Astrocyte (in vitro differentiated cells and primary cell): ENCODE measurements around the gene GABARAPL2. TPM values are rescaled to one million over a fixed set of nuclear protein-coding genes. Genes with fewer than 3 reads are reported as not detected.

Experiments
- DNase-seq: peaks from one replicate; pipeline ENCODE4 v3.0.0-alpha.2; 2010; ENCODE audit warnings: low read depth
- FAIRE-seq: peaks from 2 replicates; lab custom pipeline; 2011; peaks lifted over from hg19 to GRCh38; lab: Jason Lieb, UNC
- H2AFZ ChIP-seq: 2 replicates; pipeline ENCODE4 v1.6.0; 2012; ENCODE audit warnings: low read depth, low read length, inconsistent platforms
- H3K27ac ChIP-seq: 2 replicates; pipeline ENCODE4 v1.5.1; 2011; ENCODE audit warnings: low read depth, low read length, inconsistent platforms
- H3K27me3 ChIP-seq: 2 replicates; pipeline ENCODE4 v1.6.0; 2011; ENCODE audit warnings: low read length, inconsistent platforms; ENCODE audit not compliant: insufficient read depth
- H3K36me3 ChIP-seq: 2 replicates; pipeline ENCODE4 v1.5.1; 2011; ENCODE audit warnings: low read length, inconsistent platforms; ENCODE audit not compliant: insufficient read depth
- H3K4me1 ChIP-seq: 2 replicates; pipeline ENCODE4 v1.5.1; 2011; ENCODE audit warnings: low read length, inconsistent platforms; ENCODE audit not compliant: insufficient read depth
- H3K4me2 ChIP-seq: 2 replicates; pipeline ENCODE4 v1.6.0; 2012; ENCODE audit warnings: low read length, inconsistent platforms
- H3K4me3 ChIP-seq: 2 replicates; pipeline ENCODE4 v1.5.1; 2011; ENCODE audit warnings: low read depth, mild to moderate bottlenecking, low read length, inconsistent platforms; ENCODE audit not compliant: insufficient read depth
- H3K79me2 ChIP-seq: 2 replicates; pipeline ENCODE4 v1.6.0; 2012; ENCODE audit warnings: mild to moderate bottlenecking, low read length, inconsistent platforms; ENCODE audit not compliant: insufficient read depth
- H3K9ac ChIP-seq: 2 replicates; pipeline ENCODE4 v1.6.0; 2012; ENCODE audit warnings: mild to moderate bottlenecking, low read length, inconsistent platforms
- H3K9me3 ChIP-seq: 2 replicates; pipeline ENCODE4 v1.5.1; 2012; ENCODE audit warnings: low read depth, mild to moderate bottlenecking, low read length, inconsistent platforms; ENCODE audit not compliant: insufficient read depth
- H4K20me1 ChIP-seq: 2 replicates; pipeline ENCODE4 v1.6.0; 2012; ENCODE audit warnings: low read length, inconsistent platforms; ENCODE audit not compliant: insufficient read depth
- H3K27ac Mint-ChIP-seq: one replicate; pipeline ENCODE4 v1.8.0; 2021; ENCODE audit warnings: mild to moderate bottlenecking, mixed read lengths; ENCODE audit not compliant: unreplicated experiment
- H3K27me3 Mint-ChIP-seq: one replicate; pipeline ENCODE4 v1.8.0; 2021; ENCODE audit warnings: low read depth, mixed read lengths; ENCODE audit not compliant: unreplicated experiment
- H3K36me3 Mint-ChIP-seq: one replicate; pipeline ENCODE4 v1.8.0; 2021; ENCODE audit warnings: low read depth, mixed read lengths; ENCODE audit not compliant: unreplicated experiment
- H3K4me1 Mint-ChIP-seq: one replicate; pipeline ENCODE4 v1.8.0; 2021; ENCODE audit warnings: low read depth, mixed read lengths; ENCODE audit not compliant: unreplicated experiment
- H3K4me3 Mint-ChIP-seq: one replicate; pipeline ENCODE4 v1.8.0; 2021; ENCODE audit warnings: mild to moderate bottlenecking, moderate library complexity, mixed read lengths; ENCODE audit not compliant: unreplicated experiment
- H3K9me3 Mint-ChIP-seq: one replicate; pipeline ENCODE4 v1.8.0; 2021; ENCODE audit warnings: mild to moderate bottlenecking, mixed read lengths; ENCODE audit not compliant: unreplicated experiment
- EZH2 ChIP-seq: IDR thresholded peaks from 2 replicates; pipeline ENCODE4 v1.6.1; 2012; ENCODE audit warnings: mild to moderate bottlenecking, low read length, inconsistent platforms; ENCODE audit not compliant: insufficient read depth
- total RNA-seq: library from RNA; stranded (reverse); gene quantifications from 2 replicates; pipeline ENCODE4 v1.2.1, GENCODE V29; 2021
- TF ChIP-seq, protein P1 (sequence below): IDR thresholded peaks from 2 replicates; pipeline ENCODE4 v1.5.1; 2011; ENCODE audit warnings: low read depth, mild to moderate bottlenecking, inconsistent platforms, low read length, moderate library complexity; ENCODE audit not compliant: insufficient read depth

The GABARAPL2 gene
- total RNA-seq, 1 donor from 2014 or later: 108 TPM

DNA sequence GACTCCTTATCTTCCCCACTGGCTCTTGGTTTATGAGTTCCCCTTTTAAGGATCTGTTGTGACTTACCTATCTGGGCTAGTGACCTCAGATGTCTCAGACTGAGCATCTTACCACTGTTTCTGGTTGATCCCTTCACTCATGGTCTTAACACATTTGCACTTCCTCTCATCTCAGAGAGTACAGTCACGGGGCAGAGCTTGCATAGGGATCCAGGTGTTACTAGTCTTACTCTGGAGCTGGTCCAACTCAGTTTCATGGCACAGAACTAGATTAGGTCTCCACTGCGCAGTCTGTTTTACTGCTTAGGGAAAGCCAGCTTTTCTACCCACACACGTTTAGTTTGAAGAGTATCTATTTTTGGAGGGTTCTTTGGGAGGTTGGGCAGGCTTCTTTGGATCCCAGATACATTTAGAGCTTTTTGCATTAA, 10.2 kb downstream of the GABARAPL2 start:
- Histone ChIP-seq H3K27me3 (no peaks in the 10 kb centered on the region), H3K4me3 (no peak overlapping the region), H2AFZ (no peak overlapping the region), H3K36me3 (peaks cover 46% of the 10 kb centered on the region), H3K9ac (no peak overlapping the region), H3K4me1 (no peaks in the 10 kb centered on the region), H3K79me2 (peaks cover 22% of the 10 kb centered on the region), H4K20me1 (peaks cover 50% of the 10 kb centered on the region), H3K9me3 (no peaks in the 10 kb centered on the region), H3K27ac (no peak overlapping the region), H3K4me2 (no peak overlapping the region)
- Mint-ChIP-seq H3K9me3 (no peaks in the 10 kb centered on the region), H3K27me3 (no peaks in the 10 kb centered on the region), H3K4me3 (no peak overlapping the region), H3K4me1 (no peaks in the 10 kb centered on the region), H3K27ac (no peak overlapping the region), H3K36me3 (peaks cover 19% of the 10 kb centered on the region)
- DNase-seq (no peak), FAIRE-seq (no peak)
- TF ChIP-seq, protein P1, sequence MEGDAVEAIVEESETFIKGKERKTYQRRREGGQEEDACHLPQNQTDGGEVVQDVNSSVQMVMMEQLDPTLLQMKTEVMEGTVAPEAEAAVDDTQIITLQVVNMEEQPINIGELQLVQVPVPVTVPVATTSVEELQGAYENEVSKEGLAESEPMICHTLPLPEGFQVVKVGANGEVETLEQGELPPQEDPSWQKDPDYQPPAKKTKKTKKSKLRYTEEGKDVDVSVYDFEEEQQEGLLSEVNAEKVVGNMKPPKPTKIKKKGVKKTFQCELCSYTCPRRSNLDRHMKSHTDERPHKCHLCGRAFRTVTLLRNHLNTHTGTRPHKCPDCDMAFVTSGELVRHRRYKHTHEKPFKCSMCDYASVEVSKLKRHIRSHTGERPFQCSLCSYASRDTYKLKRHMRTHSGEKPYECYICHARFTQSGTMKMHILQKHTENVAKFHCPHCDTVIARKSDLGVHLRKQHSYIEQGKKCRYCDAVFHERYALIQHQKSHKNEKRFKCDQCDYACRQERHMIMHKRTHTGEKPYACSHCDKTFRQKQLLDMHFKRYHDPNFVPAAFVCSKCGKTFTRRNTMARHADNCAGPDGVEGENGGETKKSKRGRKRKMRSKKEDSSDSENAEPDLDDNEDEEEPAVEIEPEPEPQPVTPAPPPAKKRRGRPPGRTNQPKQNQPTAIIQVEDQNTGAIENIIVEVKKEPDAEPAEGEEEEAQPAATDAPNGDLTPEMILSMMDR: no peak
- no peak for TF ChIP-seq EZH2

DNA sequence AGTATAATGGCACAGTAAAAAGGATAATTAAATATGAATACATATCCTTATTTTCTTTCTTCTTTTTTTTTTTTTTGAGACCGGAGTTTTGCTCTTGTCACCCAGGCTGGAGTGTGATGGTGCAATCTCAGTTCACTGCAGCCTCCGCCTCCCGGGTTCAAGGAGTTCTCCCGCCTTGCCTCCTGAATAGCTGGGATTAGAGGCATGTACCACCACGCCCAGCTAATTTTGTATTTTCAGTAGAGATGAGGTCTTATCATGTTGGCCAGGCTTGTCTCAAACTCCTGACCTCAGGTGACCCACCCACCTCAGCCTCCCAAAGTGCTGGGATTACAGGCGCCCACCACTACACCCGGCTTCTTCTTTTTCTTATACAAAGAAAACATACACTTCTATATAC, 12.0 kb downstream of the GABARAPL2 start:
- Histone ChIP-seq H3K79me2 (peaks cover 16% of the 10 kb centered on the region), H3K4me2 (no peak overlapping the region), H3K4me1 (no peaks in the 10 kb centered on the region), H3K27me3 (no peaks in the 10 kb centered on the region), H4K20me1 (peaks cover 34% of the 10 kb centered on the region), H3K4me3 (no peak overlapping the region), H3K36me3 (peaks cover 35% of the 10 kb centered on the region), H3K9ac (no peak overlapping the region), H2AFZ (no peak overlapping the region), H3K27ac (no peak overlapping the region), H3K9me3 (no peaks in the 10 kb centered on the region)
- FAIRE-seq: no peak
- no peak for TF ChIP-seq EZH2
- TF ChIP-seq, protein P1: no peak
- Mint-ChIP-seq H3K27me3 (no peaks in the 10 kb centered on the region), H3K36me3 (peaks cover 14% of the 10 kb centered on the region), H3K4me3 (no peak overlapping the region), H3K27ac (no peak overlapping the region), H3K9me3 (no peaks in the 10 kb centered on the region), H3K4me1 (no peaks in the 10 kb centered on the region)
- no peak for DNase-seq

DNA sequence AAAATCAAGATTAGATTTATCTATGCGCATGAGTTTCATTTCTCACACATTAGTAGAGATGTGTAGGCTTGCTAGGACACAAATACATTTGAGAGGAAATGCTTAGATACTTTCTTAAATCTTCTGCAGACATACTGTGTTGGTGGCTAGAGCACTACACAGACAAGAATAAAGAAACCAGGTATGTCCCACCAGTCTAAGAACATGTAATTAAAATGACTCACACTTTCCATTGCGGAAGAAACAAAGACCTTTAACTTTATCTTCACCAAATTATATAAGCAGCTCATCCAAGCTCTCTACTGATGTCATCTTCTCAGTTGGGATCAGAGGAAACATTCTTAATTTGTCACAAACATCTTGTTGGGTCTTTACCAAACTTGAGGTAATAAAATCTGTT, 12.5 kb downstream of the GABARAPL2 start:
- Mint-ChIP-seq H3K36me3 (peaks cover 14% of the 10 kb centered on the region), H3K4me1 (no peaks in the 10 kb centered on the region), H3K9me3 (no peaks in the 10 kb centered on the region), H3K27ac (no peak overlapping the region), H3K27me3 (no peaks in the 10 kb centered on the region), H3K4me3 (no peak overlapping the region)
- DNase-seq (peak; percentile 47), FAIRE-seq (no peak)
- H3K36me3 ChIP-seq: peaks cover 30% of the 10 kb centered on the region
- TF ChIP-seq, protein P1: no peak
- no peak for TF ChIP-seq EZH2
- H2AFZ ChIP-seq: no peak overlapping the region
- H3K9me3 ChIP-seq: no peaks in the 10 kb centered on the region
- no peak overlapping the region for H3K4me2 ChIP-seq
- H3K27me3 ChIP-seq: no peaks in the 10 kb centered on the region
- H4K20me1 ChIP-seq: peaks cover 29% of the 10 kb centered on the region
- no peak overlapping the region for H3K9ac ChIP-seq
- peaks cover 11% of the 10 kb centered on the region for H3K79me2 ChIP-seq
- H3K4me3 ChIP-seq: no peak overlapping the region
- H3K27ac ChIP-seq: no peak overlapping the region
- no peaks in the 10 kb centered on the region for H3K4me1 ChIP-seq
